Endothelial cell of umbilical vein (primary cell): ENCODE measurements around the gene RGS21. TPM values are rescaled to one million over a fixed set of nuclear protein-coding genes. Genes with fewer than 3 reads are reported as not detected.

ENCODE experiments used
- BruUV-seq: library from RNA; stranded (reverse); fragments of 400-500 nt; replicated peaks from 2 replicates; lab custom pipeline; 2021; lab: Mats Ljungman, UMichigan
- CTCF ChIA-PET: fragments of 300-600, 350-600 bp; sonication (Branson Sonifier 250); formaldehyde crosslinking; loops from one replicate; lab custom pipeline; 2021; ENCODE audit warnings: antibody characterized with exemption, inconsistent platforms; lab: Charles Lee
- POLR2A ChIA-PET: fragments of 300-600, 350-600 bp; sonication (Branson Sonifier 250); formaldehyde crosslinking; loops from one replicate; lab custom pipeline; 2021; ENCODE audit warnings: antibody characterized with exemption, inconsistent platforms; lab: Charles Lee
- DNase-seq: peaks from one replicate; pipeline ENCODE4 v3.0.0-alpha.2; 2011; ENCODE audit warnings: low read depth, low spot score
- FAIRE-seq: peaks from 2 replicates; lab custom pipeline; 2011; peaks lifted over from hg19 to GRCh38; lab: Jason Lieb, UNC
- H2AFZ ChIP-seq: 2 replicates; pipeline ENCODE4 v1.6.0; 2012; ENCODE audit warnings: low read depth, low read length, control low read depth, inconsistent platforms
- H3K27ac ChIP-seq: 2 replicates; pipeline ENCODE4 v1.5.1; 2011; ENCODE audit warnings: low read depth, mild to moderate bottlenecking, control low read depth, low read length, moderate library complexity; ENCODE audit not compliant: insufficient read depth
- H3K27me3 ChIP-seq, 2 experiments: 2 replicates each; pipeline versions ENCODE4 v1.6.0 to v1.6.1; 2011; ENCODE audit warnings: low read length in 2 of 2, mixed read lengths in 1 of 2; ENCODE audit not compliant: control insufficient read depth in 2 of 2, insufficient read depth in 2 of 2
- H3K36me3 ChIP-seq, 2 experiments: 2 replicates in 1 of 2; 3 replicates in 1 of 2; pipeline ENCODE4 v1.5.1; 2011; ENCODE audit warnings: low read length in 2 of 2, mild to moderate bottlenecking in 1 of 2, moderate library complexity in 1 of 2; ENCODE audit not compliant: control insufficient read depth in 2 of 2, insufficient read depth in 2 of 2; ENCODE audit errors: extremely low read depth in 1 of 2
- H3K4me1 ChIP-seq: 3 replicates; pipeline ENCODE4 v1.5.1; 2011; ENCODE audit warnings: mild to moderate bottlenecking, low read length; ENCODE audit not compliant: control insufficient read depth, insufficient read depth; ENCODE audit errors: extremely low read depth
- H3K4me2 ChIP-seq: 2 replicates; pipeline ENCODE4 v1.6.1; 2011; ENCODE audit warnings: low read length, control low read depth, mixed read lengths; ENCODE audit not compliant: insufficient read depth
- H3K4me3 ChIP-seq, 3 experiments: fragments of 200-600 bp in 1 of 3; sonication (generic), shearing (Covaris generic) in 1 of 3; replicated peaks in 1 of 3; 2 replicates each; pipeline ENCODE4 v1.5.1; 2011 to 2016; ENCODE audit warnings: control low read depth in 3 of 3, low read length in 3 of 3, mild to moderate bottlenecking in 2 of 3, inconsistent platforms in 1 of 3, low read depth in 1 of 3, moderate library complexity in 1 of 3; ENCODE audit not compliant: insufficient read depth in 1 of 3
- H3K79me2 ChIP-seq: 2 replicates; pipeline ENCODE4 v1.6.0; 2012; ENCODE audit warnings: low read length, inconsistent platforms; ENCODE audit not compliant: control insufficient read depth, insufficient read depth
- H3K9ac ChIP-seq: replicated peaks from 2 replicates; pipeline ENCODE3; 2011; ENCODE audit warnings: low read length, control low read depth; ENCODE audit not compliant: insufficient read depth; ENCODE audit errors: extremely low read depth
- H3K9me1 ChIP-seq: replicated peaks from 3 replicates; pipeline ENCODE4 v1.6.0; 2011; ENCODE audit warnings: mild to moderate bottlenecking, low read length; ENCODE audit not compliant: control insufficient read depth, insufficient read depth; ENCODE audit errors: extremely low read depth
- H3K9me3 ChIP-seq: replicated peaks from 2 replicates; pipeline ENCODE4 v1.5.1; 2012; ENCODE audit warnings: low read length, inconsistent platforms; ENCODE audit not compliant: control insufficient read depth, insufficient read depth
- H4K20me1 ChIP-seq: replicated peaks from 2 replicates; pipeline ENCODE3; 2011; ENCODE audit warnings: mild to moderate bottlenecking, low read length; ENCODE audit not compliant: control insufficient read depth, insufficient read depth; ENCODE audit errors: extremely low read depth
- CTCF ChIP-seq, 2 donors: IDR thresholded peaks; 1 replicate in 1 of 2; 2 replicates in 1 of 2; pipeline ENCODE4 v1.5.1; 2011; ENCODE audit warnings: low read length in 2 of 2, mild to moderate bottlenecking in 2 of 2, moderate library complexity in 2 of 2, control low read depth in 1 of 2, inconsistent platforms in 1 of 2, low read depth in 1 of 2; ENCODE audit not compliant: insufficient read depth in 1 of 2; ENCODE audit errors: extremely low read depth in 1 of 2
- EZH2 ChIP-seq: IDR thresholded peaks from 2 replicates; pipeline ENCODE4 v1.6.1; 2012; ENCODE audit warnings: borderline replicate concordance, low read depth, mild to moderate bottlenecking, moderate library complexity, low read length, inconsistent platforms; ENCODE audit not compliant: severe bottlenecking
- FOS ChIP-seq: IDR thresholded peaks from 2 replicates; pipeline ENCODE4 v1.6.1; 2011; ENCODE audit warnings: mild to moderate bottlenecking, low read length, moderate library complexity, borderline replicate concordance; ENCODE audit not compliant: insufficient read depth
- GATA2 ChIP-seq: IDR thresholded peaks from 2 replicates; pipeline ENCODE4 v1.7.0; 2011; ENCODE audit warnings: low read depth, mild to moderate bottlenecking, moderate library complexity, mixed read lengths, low read length; ENCODE audit not compliant: insufficient read length, insufficient read depth
- JUN ChIP-seq: IDR thresholded peaks from 2 replicates; pipeline ENCODE4 v1.6.1; 2011; ENCODE audit warnings: borderline replicate concordance, low read depth; ENCODE audit not compliant: insufficient read length, insufficient read depth
- MYC ChIP-seq: IDR thresholded peaks from one replicate; pipeline ENCODE4 v1.6.1; 2011; ENCODE audit warnings: mild to moderate bottlenecking, low read depth, low read length
- POLR2A ChIP-seq: IDR thresholded peaks from 2 replicates; pipeline ENCODE4 v1.6.1; 2012; ENCODE audit warnings: low read depth, mild to moderate bottlenecking, control low read depth, low read length
- POLR2AphosphoS5 ChIP-seq: IDR thresholded peaks from 2 replicates; pipeline ENCODE4 v1.6.1; 2012; ENCODE audit warnings: low read depth, mild to moderate bottlenecking, control low read depth, low read length, moderate library complexity; ENCODE audit not compliant: insufficient read depth
- dilution Hi-C: fragments of 300-500 bp; cut with MboI; formaldehyde crosslinking; loops from one replicate; pipeline ENCODE4 v1.15.0; 2019; ENCODE audit warnings: low sequenced_read_pairs; ENCODE audit not compliant: extremely low pct_ligation_motif_present
- intact Hi-C: fragments of 100-400 bp; cut with micrococcal nuclease; formaldehyde crosslinking; loops from one replicate; pipeline ENCODE4 v1.10.0; 2022
- polyA plus RNA-seq, 4 experiments: library from polyadenylated mRNA; depleted of rRNA in 3 of 4; stranded (reverse) in 3 of 4; unstranded in 1 of 4; fragments of >200 nt; gene quantifications; 2 replicates each; pipeline versions ENCODE4 v1.2.1 to v1.2.3, GENCODE V29; 2011 to 2012; ENCODE audit warnings: missing spikeins in 1 of 4
- total RNA-seq: library from RNA; stranded (reverse); gene quantifications from 2 replicates; pipeline ENCODE4 v1.2.3, GENCODE V29; 2021
- TF ChIP-seq, protein P1 (sequence below): IDR thresholded peaks from 2 replicates; pipeline ENCODE4 v1.6.1; 2011; ENCODE audit not compliant: insufficient read depth, insufficient read length

RGS21 gene
- total and polyA plus RNA-seq, 2 donors (not counting 3 experiments of a cell fraction or from before 2014, with no cell fraction given) = not detected

DNA sequence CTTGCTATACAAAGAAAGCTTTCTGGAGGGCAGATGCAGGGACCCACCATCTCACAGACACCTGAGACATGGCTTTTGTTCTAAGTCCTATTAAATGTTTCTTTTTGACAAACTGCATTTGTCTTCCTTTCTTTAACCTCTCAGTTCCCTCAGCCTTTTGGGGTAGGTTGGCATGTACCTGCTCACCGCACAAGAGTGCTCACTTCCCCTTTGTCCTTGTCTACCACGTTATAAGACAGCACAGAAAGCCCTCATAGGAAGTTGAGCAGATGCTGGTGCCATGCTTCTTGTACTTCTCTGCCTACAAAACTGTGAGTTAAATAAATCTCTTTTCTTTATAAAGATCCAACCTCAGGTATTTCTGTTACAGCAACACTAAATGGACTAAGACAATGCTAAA is 31.9 kb upstream of the RGS21 start:
- H3K4me1 ChIP-seq = no peaks in the 10 kb centered on the region
- no TSS peak for BruUV-seq
- peaks cover 5% of the 10 kb centered on the region for H3K9me3 ChIP-seq
- no peaks in the 10 kb centered on the region for H3K27me3 ChIP-seq
- no peak overlapping the region for H3K4me2 ChIP-seq
- no peak for TF ChIP-seq CTCF (IDR thresholded peaks at IDR 0.05; ENCODE audit: extremely low read depth in 1 of 2, insufficient read depth in 1 of 2, low read depth in 1 of 2, low read length in 2 of 2)
- TF ChIP-seq, protein P1, sequence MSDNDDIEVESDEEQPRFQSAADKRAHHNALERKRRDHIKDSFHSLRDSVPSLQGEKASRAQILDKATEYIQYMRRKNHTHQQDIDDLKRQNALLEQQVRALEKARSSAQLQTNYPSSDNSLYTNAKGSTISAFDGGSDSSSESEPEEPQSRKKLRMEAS = no peak
- no peak for TF ChIP-seq JUN
- no peak for TF ChIP-seq POLR2AphosphoS5
- TF ChIP-seq POLR2A = no peak
- TF ChIP-seq GATA2 = no peak
- no peak for TF ChIP-seq EZH2
- TF ChIP-seq MYC = no peak
- TF ChIP-seq FOS = no peak
- POLR2A ChIA-PET = no interaction called here
- intact Hi-C loops (no loop called here), dilution Hi-C loops (no loop called here)
- no peaks in the 10 kb centered on the region for H3K79me2 ChIP-seq
- no peaks in the 10 kb centered on the region for H3K36me3 ChIP-seq
- no peak overlapping the region for H3K4me3 ChIP-seq
- FAIRE-seq (no peak), DNase-seq (no peak)
- no peaks in the 10 kb centered on the region for H3K9me1 ChIP-seq
- H2AFZ ChIP-seq = no peak overlapping the region
- no peak overlapping the region for H3K9ac ChIP-seq
- no peak overlapping the region for H3K27ac ChIP-seq
- H4K20me1 ChIP-seq = no peaks in the 10 kb centered on the region
- CTCF ChIA-PET = no interaction called here
